Lung (tissue), 12 donors: Measurements from ENCODE around the gene USP38. TPM values are rescaled to one million over a fixed set of nuclear protein-coding genes. Genes with fewer than 3 reads are reported as not detected.
"Not testable (repeated sequence)": the region's sequence is repeated elsewhere in the genome, so short reads cannot be mapped to it uniquely, and the experiment has no call there.

Experiments
- ATAC-seq: fragments of 200-7000 bp; cut with Tn5 transposase; one replicate; pipeline ENCODE4 v1.9.1; 2020; ENCODE audit warnings: moderate number of reproducible peaks; ENCODE audit not compliant: insufficient read depth, low FRiP score
- DNase-seq, 3 donors: peaks; one replicate each; pipeline ENCODE4 v3.0.0-alpha.2; 2013 to 2017
- H3K27ac ChIP-seq, 2 donors: one replicate each; pipeline ENCODE4 v1.5.1; 2013; ENCODE audit warnings: mild to moderate bottlenecking in 2 of 2, moderate library complexity in 2 of 2, control low read depth in 1 of 2, inconsistent platforms in 1 of 2, low read depth in 1 of 2, low read length in 1 of 2
- H3K27me3 ChIP-seq, 3 donors: one replicate each; pipeline ENCODE4 v1.5.1; 2013; ENCODE audit warnings: low read length in 2 of 3; ENCODE audit not compliant: control insufficient read depth in 3 of 3, insufficient read depth in 3 of 3
- H3K36me3 ChIP-seq, 4 donors: one replicate each; pipeline ENCODE4 v1.5.1; 2013; ENCODE audit warnings: low read length in 4 of 4, mild to moderate bottlenecking in 1 of 4, moderate library complexity in 1 of 4; ENCODE audit not compliant: control insufficient read depth in 4 of 4, insufficient read depth in 4 of 4
- H3K4me1 ChIP-seq, 5 donors: one replicate each; pipeline ENCODE4 v1.5.1; 2013; ENCODE audit warnings: low read length in 5 of 5, mild to moderate bottlenecking in 2 of 5, moderate library complexity in 1 of 5; ENCODE audit not compliant: control insufficient read depth in 5 of 5, insufficient read depth in 5 of 5
- H3K4me3 ChIP-seq: one replicate; pipeline ENCODE4 v1.5.1; 2013; ENCODE audit warnings: mild to moderate bottlenecking, control low read depth, moderate library complexity
- H3K9ac ChIP-seq, 2 donors: one replicate each; pipeline ENCODE4 v1.5.1; 2013; ENCODE audit warnings: low read length in 2 of 2, control low read depth in 1 of 2; ENCODE audit not compliant: insufficient read depth in 1 of 2
- H3K9me3 ChIP-seq, 4 donors: one replicate each; pipeline ENCODE4 v1.5.1; 2013; ENCODE audit warnings: low read length in 3 of 4, mild to moderate bottlenecking in 1 of 4, moderate library complexity in 1 of 4; ENCODE audit not compliant: control insufficient read depth in 4 of 4, insufficient read depth in 3 of 4
- WGBS, 2 donors: extraction: QIAGEN DNeasy Blood & Tissue Kit; methylation state at CpG; one replicate each; pipeline ENCODE4 v1.1.7; 2013; 5-methylcytosine and 5-hydroxymethylcytosine counted together
- polyA plus RNA-seq, 2 donors: library from polyadenylated mRNA; stranded (reverse); fragments of 200-250 nt; gene quantifications; one replicate each; pipeline ENCODE4 v1.2.1, GENCODE V29; 2013
- total RNA-seq, 2 donors: library from RNA; depleted of rRNA in 1 of 2; stranded (reverse); fragments of >200 nt in 1 of 2; gene quantifications; one replicate each; pipeline ENCODE4 v1.2.1, GENCODE V29; 2014 to 2021
- TF ChIP-seq, protein P1 (sequence below): IDR thresholded peaks from 2 replicates; pipeline ENCODE4 v1.5.1; 2012; ENCODE audit warnings: mild to moderate bottlenecking; ENCODE audit errors: control extremely low read depth, extremely low read depth
- donor health status: control.
- donor health status: control.
- donor health status: Bipolar disorder and iron deficiency.
- donor health status: healthy.
- donor health status: DM: yes; HTN: yes; CAD: no.

USP38 gene
- total and polyA plus RNA-seq, 4 donors, result 6.1 to 34.5 (median 18.8) TPM

DNA sequence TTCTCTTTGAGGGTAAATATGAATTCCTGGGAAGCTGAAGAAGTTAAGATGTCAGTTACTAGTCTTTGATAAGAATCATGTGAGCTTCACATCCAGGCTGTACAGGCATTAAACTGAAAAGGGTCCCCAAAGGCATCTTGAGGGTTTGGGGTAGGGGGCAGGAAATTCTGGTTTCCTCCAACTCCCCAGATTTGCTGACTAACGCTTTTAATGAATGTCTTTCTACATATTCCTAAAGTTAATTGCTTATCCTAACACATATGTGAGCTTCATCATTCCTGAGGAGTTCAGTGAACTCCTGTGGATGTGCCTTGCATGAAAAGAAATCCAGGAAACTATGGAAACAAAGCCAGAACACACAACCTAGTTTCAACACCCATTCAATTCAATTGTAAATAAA, 78.1 kb downstream of the USP38 start:
- WGBS, 2 donors, result 5 to 41% methylated on average over 1 of the region's 1 CpG
- no peaks in the 10 kb centered on the region for H3K36me3 ChIP-seq
- TF ChIP-seq, protein P1, sequence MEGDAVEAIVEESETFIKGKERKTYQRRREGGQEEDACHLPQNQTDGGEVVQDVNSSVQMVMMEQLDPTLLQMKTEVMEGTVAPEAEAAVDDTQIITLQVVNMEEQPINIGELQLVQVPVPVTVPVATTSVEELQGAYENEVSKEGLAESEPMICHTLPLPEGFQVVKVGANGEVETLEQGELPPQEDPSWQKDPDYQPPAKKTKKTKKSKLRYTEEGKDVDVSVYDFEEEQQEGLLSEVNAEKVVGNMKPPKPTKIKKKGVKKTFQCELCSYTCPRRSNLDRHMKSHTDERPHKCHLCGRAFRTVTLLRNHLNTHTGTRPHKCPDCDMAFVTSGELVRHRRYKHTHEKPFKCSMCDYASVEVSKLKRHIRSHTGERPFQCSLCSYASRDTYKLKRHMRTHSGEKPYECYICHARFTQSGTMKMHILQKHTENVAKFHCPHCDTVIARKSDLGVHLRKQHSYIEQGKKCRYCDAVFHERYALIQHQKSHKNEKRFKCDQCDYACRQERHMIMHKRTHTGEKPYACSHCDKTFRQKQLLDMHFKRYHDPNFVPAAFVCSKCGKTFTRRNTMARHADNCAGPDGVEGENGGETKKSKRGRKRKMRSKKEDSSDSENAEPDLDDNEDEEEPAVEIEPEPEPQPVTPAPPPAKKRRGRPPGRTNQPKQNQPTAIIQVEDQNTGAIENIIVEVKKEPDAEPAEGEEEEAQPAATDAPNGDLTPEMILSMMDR, result no peak
- ATAC-seq (no peak), DNase-seq (no peak)
- H3K27me3 ChIP-seq, result no peaks in the 10 kb centered on the region
- H3K4me1 ChIP-seq, result no peaks in the 10 kb centered on the region
- no peak overlapping the region for H3K4me3 ChIP-seq
- no peak overlapping the region for H3K27ac ChIP-seq
- no peak overlapping the region for H3K9ac ChIP-seq
- H3K9me3 ChIP-seq, result peaks cover 0 to 5% (median 2%) of the 10 kb centered on the region in 4 donors

DNA sequence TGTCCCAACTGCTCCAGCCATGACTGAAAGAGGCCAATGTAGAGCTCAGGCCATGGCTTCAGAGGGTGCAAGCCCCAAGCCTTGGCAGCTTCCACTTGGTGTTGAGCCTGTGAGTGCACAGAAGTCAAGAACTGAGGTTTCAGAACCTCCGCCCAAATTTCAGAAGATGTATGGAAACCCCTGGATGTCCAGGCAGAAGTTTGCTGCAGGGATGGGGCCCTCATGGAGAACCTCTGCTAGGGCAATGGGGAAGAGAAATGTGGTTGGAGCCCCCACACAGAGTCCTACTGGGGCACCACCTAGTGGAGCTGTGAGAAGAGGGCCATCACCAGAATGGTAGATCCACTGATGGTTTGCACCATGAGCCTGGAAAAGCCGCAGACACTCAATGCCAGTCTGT, 83.0 kb downstream of the USP38 start:
- H3K9me3 ChIP-seq, DNase-seq, H3K4me3 ChIP-seq, ATAC-seq, H3K4me1 ChIP-seq, H3K9ac ChIP-seq, H3K27me3 ChIP-seq, H3K27ac ChIP-seq, H3K36me3 ChIP-seq: not testable (repeated sequence)
- WGBS, 2 donors, result 97 to 98% methylated on average over 2 of the region's 2 CpGs

DNA sequence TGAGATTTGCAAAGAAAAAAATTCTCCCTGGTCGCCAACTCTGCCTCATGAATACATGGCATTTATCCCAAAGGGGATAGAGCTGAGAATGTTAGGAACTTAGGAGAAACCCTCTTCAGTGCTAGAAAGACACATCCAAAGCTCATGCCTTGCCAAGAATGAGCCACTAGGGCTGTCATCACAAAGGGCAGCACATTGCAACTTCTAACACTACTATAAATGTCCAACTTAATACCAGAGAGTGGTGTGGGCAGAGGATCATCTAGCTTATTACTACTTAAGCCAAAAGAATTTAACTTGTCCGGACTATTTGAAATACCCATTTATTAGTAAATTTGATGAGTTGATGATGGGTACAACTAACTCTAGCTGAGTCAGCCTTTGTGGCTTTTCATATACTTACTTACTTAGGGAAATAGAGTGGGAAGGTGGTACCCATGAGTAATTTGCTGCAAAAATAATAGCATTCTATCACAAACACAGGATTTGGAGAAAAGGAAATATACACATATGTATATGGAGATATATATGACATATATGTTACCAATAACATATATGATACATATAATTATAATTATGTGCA, 85.6 kb downstream of the USP38 start:
- Histone ChIP-seq H3K27ac (no peak overlapping the region), H3K27me3 (no peaks in the 10 kb centered on the region), H3K9me3 (peaks cover 0 to 6% (median 3%) of the 10 kb centered on the region in 4 donors), H3K4me3 (no peak overlapping the region), H3K9ac (no peak overlapping the region), H3K4me1 (no peaks in the 10 kb centered on the region), H3K36me3 (no peaks in the 10 kb centered on the region)
- TF ChIP-seq, protein P1, result no peak
- ATAC-seq (no peak), DNase-seq (no peak)
- 88 to 90% methylated on average over 2 of the region's 2 CpGs for WGBS, 2 donors

Other genes starting within 250 kb of the USP38 start
- 100 to 1,000 TPM in 1 of 2 donors, 10 to 100 TPM in 1; 38.6 to 138 TPM for gene GAB1, start 152.0 kb downstream of the USP38 start, total RNA-seq
- gene GAB1, start 152.0 kb downstream of the USP38 start, polyA plus RNA-seq, result 1 to 10 TPM; 6.4 to 6.6 TPM